Measurements from ENCODE around the gene RAD18.

The RAD18 gene

DNA sequence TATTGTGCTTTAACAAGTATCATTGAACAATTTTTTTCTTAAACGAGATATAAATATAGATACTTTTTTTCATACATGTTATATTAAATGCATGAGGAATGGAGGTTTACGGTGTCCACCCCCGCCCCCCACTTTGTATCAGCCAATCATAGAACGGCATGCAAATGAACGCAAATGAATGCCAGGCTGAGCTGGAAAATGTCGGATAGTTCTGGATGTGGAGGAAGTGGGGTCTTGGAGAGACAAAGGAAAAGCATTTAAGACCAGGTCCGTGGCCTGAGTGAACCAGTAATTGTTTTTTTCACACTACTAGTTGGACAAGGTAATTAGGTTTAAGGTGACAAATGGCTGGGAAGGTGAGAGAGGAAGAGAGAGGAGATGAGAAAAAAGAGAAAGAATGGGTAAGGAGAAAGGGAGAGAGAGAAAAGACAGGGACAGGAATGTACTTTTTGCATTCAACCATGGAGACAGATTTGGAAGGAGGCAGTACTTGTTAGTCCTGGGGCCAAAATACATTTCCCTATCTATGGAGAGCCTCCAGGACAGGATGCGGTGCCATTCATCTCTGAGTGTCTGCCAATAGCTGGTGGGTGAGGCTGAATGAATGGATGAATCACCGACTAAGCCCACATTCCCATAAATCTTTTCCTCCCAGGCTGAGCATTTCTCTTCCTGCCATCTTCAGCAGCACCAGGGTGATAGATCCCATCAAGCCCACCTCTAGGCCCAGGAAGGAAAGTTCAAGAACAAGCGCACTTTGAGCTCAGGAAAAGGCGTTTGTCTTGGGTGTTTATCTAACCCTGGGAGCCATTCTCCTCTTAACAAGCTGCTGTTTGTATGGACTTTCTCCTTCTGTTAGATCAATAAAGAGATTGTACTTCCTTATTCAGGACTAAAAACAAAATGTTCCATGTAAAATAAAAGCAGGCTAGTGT lies 1.4 kb upstream of the RAD18 start:
- DNase-seq: no peak

GRCh38 chr3:8962226-8962861 lies 928 bp downstream of the RAD18 start:
- DNase-seq: no peak

DNA sequence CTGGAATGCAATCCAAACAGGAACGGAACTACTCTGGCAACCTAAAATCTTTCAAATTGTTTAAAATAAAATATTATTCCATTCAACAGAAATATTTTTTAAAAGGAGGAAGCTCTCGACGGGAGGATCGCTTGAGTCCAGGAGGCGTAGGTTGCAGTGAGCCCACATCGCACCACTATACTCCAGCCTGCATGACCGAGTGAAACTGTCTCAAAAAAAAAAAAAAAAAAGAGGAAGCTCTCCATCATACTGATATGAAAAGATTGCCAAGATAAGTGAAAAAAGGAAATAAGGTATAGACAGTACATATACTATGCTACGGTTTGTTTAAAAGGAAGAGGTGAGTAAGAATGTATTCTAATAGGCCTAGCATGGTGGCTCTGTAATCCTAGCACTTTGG lies 3.6 kb downstream of the RAD18 start:
- DNase-seq: no peak

DNA sequence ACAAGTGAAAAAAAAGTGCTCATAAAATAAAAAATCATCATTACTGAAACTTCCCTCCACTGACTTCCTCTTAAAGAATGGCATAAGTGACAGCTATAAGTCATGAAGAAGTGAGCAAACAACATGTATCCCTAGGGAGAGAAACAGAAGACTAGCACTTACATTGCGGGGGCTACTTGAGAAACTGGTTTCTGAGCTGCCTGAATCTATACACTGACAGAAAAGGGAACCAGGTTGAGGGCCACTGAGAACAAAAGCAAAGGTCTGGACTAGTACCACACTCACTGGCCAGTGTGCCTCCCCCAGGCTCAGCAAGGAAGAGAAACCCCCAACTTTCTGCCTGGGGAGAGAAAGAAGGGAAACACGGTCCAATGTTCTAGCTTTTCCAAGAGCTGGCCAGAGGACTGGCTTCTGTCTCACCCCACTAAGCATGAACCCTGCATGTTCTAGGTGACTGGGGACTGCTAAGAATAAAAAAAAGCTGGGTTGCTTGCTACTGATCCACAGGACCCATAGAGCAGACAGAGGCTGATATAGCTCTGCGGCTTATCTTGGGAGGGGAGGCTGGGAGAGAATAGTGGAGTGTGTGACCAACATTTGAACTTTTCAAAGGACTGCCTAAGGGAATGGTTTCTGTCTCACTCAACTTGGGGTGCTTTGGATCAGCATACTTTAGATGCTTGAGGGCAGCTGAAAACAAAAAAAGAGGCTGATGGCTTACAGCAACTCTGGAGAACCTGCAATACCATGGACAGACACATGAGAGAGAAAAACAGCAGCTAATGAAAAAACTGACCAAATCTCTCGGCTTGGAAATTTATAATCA lies 8.1 kb downstream of the RAD18 start:
- DNase-seq: no peak

DNA sequence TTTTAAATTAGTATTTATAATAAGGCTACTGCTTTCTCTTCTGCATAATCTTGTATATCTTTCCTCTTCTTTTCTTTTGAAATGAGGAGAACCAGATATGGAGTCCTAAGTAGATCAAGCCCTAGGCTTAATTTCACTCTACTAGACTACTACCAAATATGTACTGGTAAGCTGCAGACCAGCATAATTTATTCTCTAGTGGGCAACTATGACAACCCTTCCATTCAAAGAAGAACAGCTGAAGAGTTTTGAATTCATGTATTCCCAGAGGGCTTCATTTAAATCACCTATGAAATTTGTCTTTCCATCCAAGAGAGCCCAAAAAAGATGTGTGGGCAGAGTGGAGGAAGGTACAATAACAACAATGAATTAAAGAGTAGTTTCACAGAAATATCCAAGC lies 10.0 kb downstream of the RAD18 start:
- DNase-seq: no peak

DNA sequence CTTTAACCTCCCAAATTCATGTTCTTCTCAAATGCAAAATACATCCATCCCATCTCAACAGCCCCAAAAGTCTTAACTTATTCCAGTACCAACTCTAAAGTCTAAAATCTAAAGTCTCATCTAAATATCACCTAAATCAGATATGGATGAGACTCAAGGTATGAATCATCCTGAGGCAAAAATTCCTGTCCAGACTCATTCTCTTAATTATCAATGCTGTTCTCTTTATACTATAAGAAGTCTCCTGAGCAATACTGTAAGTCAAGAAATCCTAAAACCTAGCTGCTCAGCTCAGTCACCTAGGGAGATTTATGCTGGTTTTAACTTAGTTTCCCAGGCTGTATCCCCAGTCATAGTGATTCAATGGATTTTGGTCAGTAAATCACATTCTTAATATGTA lies 11.1 kb downstream of the RAD18 start:
- DNase-seq: no peak

DNA sequence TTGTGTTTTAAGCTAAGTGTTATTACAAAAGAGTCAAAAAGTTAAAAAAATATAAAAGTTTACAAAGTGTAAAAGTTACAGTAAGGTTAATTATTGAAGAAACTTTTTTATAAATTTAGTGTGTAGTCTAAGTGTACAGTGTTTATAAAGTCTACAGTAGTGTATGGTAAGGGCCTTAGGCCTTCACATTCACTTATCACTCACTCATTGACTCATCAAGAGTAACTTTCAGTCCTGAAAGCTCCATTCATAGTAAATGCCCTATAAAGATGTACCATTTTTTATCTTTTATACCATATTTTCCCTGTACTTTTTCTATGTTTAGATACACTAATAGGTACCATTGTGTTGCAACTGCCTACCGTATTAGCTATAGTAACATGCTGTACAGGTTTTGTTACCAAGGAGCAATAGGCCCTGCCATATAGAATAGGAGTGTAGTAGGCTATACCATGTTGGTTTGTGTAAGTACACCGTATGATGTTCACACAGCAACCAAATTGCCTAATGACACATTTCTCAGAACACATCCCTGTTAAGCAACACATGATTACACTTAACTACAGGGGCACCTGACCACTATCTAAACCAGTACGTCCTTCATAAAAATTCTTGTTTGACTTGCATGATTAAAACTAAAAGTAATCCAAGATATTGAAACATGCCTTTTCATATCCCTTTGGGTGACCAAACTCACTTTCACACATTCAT lies 17.2 kb downstream of the RAD18 start:
- DNase-seq: no peak

- no peak for DNase-seq
These were observed 20.4 kb downstream of the RAD18 start for GRCh38 chr3:8942746-8943488.

- DNase-seq: no peak
These were observed 21.2 kb downstream of the RAD18 start for GRCh38 chr3:8942115-8942514.

DNA sequence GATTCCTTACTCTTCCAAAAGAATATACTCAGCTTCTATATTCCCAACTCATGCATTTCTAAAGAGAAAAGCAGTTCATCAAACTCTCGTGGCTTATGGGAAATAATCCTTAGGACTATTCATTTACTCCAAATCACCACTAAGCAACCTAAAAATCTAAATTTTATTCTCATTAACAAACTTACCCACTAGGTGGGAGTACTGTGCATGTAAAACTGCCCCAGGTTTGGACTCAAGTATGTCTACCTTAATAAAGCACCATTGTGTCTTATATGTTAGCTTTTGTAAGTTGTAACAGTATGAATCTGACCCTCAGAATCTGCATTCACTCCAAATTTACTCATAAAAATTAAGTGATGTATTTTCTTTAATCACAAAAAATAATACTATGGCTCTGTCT lies 25.3 kb downstream of the RAD18 start:
- DNase-seq: no peak

DNA sequence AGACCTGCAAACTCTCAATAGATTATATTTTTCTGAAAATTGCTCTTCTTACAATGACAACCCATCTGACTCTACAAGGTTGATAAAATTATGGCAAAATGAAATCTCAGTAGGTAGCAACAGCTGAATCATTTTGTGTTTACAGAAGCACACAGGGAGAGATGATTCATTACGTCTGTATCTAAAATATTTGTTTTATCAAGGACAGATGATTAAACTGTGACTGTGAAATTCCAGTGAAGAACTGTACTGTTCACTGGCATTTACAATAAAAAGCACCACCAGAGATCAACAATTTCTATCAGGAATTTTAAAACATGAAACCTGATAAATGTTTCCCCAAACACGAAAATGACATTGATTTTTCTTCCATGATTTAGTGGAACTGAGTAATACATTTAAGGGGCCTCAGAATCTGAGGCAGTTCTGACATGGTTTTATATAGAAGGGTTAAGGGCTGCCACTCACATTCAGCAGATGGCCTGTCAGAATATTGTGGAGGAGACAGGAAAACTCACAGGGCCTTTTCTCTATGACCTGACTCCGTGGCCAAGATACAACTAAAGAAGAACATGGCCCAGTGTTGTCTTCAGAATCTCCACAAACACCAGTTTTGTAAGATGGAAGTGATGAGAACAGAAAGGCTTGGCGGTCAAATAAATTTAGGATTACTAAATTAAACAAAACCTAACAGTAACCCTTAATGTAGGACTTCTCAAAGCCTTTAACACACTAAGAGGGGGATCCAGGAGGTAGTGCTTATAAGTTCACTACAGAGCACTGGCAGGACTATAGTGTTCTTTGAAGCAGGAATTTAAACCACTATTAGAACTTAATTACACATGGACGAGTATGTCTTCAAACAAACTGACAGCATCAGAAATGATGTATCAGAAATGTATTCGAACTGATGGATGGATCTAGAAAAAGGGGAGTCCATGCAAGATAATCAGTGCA lies 25.9 kb downstream of the RAD18 start:
- no peak for DNase-seq

GRCh38 chr3:8932507-8932906 lies 30.8 kb downstream of the RAD18 start:
- DNase-seq: no peak

DNA sequence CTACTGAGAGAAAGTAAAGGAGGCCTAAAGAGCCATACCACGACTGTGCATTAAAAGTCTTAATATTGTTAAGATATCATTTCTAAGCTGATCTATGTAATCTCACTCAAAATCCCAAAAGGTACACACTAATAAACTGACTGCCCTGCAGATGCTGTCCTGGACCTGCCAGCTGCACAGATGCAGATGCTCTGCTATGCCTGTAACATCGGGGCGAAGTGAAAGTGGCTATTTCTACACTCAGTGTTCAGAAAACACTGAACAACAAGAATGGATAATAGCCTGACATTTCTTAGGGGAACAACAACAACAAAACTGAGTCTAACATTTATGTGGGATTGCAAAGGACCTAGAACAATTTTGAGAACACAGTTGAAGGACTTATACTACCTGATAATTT lies 31.9 kb downstream of the RAD18 start:
- DNase-seq: no peak

- DNase-seq: no peak
These were observed 33.4 kb downstream of the RAD18 start for GRCh38 chr3:8929860-8930259.

DNA sequence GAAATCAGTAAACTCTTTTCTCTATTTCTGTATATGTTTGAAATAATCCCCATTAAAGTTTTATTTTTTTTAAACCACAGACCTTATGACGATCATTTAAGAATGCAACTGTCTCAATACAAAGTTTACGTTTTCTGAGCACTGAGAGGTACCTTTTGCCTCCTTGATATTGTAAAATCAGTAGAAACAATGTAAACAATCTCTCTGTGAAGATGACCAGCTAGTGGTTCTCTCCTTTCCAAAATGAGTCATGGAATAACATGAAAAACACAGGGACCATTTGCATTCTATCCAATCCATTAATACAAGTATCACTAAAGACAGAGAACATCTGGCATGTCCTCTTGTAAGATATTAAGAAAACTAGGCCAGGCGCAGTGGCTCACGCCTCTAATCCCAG lies 48.8 kb downstream of the RAD18 start:
- DNase-seq: no peak

DNA sequence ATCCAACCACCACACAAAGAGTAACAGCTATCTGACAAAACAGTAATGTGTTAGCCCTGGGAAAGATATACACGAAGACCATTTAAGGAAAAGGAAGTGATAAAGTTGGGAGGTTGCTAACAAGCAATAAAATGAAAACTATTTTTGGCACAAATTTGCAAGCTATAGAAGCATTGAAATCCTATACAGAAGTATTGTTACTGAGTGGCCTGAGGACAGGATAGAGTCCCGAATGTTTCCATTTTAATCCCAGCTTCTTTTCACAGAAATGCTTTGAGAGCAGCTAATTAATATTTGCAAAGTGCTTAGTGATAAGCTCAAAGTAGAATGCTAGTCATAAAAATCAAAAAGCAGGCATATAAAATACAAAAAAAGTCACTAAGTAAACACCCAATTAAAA lies 51.5 kb downstream of the RAD18 start:
- DNase-seq: no peak

DNA sequence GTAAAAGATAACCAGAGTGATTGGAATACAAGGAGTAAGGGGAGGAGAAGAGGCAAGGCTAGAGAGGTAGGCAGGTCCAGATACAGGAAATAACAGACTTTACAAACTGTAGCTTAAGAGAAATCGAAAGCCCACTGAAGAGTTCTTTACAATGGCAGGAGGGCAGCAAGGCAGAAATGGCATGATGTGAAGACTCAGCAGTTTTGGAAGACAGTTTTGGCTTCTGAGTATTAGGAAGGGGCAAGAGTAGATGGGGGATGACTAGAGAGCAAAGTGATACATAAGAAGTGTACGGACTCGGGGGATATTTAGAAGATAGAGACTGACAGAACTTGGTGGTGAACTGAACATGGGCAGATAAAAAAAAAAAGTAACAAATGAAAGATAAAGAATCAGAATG lies 54.1 kb downstream of the RAD18 start:
- no peak for DNase-seq

DNA sequence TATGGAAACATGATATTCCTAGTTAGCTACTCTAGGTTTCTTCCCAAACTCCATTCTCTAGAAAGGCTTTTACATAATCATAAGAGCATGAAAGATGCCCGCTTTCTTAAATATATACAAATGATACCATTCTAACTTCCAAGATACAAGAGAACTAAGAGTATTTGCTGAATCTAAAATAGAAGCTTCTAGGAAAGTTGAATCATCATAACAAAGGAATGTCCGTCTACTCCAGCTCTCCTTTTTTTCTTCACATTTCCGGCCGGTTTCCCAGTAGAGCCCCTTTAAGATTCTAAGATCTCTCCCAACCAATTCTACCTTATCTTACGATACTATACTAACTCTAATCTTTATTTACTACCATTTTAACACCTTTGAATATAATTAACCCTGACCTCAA lies 60.1 kb downstream of the RAD18 start:
- no peak for DNase-seq

DNA sequence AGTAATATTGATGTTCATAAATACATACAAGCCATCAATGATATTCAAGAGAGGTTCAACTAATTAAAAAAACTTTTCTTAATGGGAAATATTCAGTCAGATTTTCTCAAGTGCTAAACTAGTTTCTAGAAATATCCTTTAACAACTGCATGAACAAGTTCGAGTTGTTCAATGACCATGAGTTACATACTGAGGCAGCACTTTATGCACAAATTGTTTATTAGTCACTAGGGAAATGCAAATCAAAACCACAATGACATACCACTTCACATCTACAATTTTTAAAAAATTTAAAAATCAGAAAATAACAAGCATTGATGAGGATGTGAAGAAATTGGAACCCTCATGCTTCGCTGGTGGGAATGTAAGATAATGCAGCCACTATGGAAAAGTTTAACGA lies 62.4 kb downstream of the RAD18 start:
- no peak for DNase-seq

DNA sequence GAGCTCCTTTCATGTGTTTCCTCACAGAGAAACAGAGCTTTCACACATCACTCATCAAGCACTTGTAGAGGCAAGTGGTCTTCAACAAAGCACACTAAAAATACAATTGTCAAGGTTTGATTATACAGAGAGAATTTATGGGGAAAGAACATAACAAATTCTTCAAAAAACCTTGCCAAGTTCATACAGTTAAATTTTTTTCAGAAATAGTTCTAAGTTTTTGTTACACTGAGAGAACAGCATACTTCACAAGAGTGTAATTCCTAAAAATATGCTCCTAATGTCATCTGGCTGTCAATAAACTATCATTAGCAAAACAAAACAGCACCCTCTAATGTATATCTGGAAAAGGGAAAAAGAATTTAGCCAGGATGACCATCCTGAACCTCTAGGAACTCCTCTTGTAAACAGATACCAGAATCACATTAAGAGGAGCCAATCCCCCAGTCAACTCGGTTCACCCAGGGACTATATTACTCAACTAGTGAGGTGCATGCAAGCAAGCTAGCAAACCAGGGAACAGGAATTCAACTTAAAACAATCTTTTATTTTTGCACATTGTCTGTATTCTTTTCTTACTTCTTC lies 63.3 kb downstream of the RAD18 start:
- no peak for DNase-seq

GRCh38 chr3:8895829-8896228 lies 67.4 kb downstream of the RAD18 start:
- DNase-seq: no peak

Measured in effector CD4-positive, alpha-beta T cell (primary cell).